ENCODE results near the gene PIGW. TPM values are rescaled to one million over a fixed set of nuclear protein-coding genes. Genes with fewer than 3 reads are reported as not detected.
A peak's percentile ranks its signal among the peaks of the same experiment; 100 is the strongest.

The PIGW gene
- total and polyA plus RNA-seq, 10 of the 15 experiments (the other 5 are each of a cell fraction or from before 2014, with no cell fraction given) = 6.0 to 31.5 (median 13.8) TPM

DNA sequence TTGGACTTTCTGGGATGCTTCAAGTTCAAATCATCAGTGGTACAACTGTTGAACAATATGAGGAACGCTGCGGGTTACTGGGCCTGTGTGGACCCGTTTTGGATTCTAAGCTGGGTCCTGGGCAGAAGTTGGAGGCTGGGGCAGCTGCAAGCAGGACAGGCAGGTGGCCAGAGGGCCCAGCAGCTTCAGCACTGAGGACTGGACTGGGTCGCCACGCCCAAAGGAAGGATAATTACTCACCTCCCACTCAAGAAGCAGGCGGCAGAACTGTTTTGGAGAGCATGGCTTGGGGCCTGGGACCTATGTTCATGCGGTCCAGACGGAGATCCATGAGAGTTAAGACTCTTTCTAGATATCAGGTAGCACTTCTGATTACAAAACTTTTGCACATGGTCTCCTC lies 49.8 kb upstream of the PIGW start:
- Histone ChIP-seq H3K9me3 (replicated peaks; ENCODE audit: control insufficient read depth, insufficient read depth, low read length) (no peaks in the 10 kb centered on the region), H3K27me3 (replicated peaks in 1 of 2; ENCODE audit: control insufficient read depth in 2 of 2, insufficient read depth in 2 of 2, low read length in 1 of 2) (peaks cover 0 to 4% of the 10 kb centered on the region in 2 experiments; a peak in 1 of 4 replicates), H3K27ac (ENCODE audit: control insufficient read depth, insufficient read depth) (no peak overlapping the region), H3K9ac (ENCODE audit: control insufficient read depth, insufficient read depth, low read length) (no peak overlapping the region), H3K4me1 (ENCODE audit: control insufficient read depth, insufficient read depth, low read length) (peaks cover 9% of the 10 kb centered on the region), H4K20me1 (ENCODE audit: control insufficient read depth, insufficient read depth) (no peaks in the 10 kb centered on the region), H3K79me2 (ENCODE audit: control insufficient read depth, insufficient read depth, low read length) (peaks cover 12% of the 10 kb centered on the region), H3K36me3 (ENCODE audit: control insufficient read depth in 2 of 2, insufficient read depth in 2 of 2, low read length in 1 of 2) (0 out of 4 replicates have a peak, but pooled peaks cover 0 to 3% of the 10 kb centered on the region in 2 experiments), H3K4me2 (ENCODE audit: control insufficient read depth, insufficient read depth) (peak overlapping the region; percentile 91; the same call in 1 of the 2 replicates), H3K4me3 (peak overlapping the region; percentile 90; the same call in 1 of the 2 replicates), H2AFZ (ENCODE audit: control insufficient read depth, low read depth, low read length) (peak overlapping the region; percentile 82)
- no peak for DNase-seq (ENCODE audit: low read depth, low spot score)
- ChIA-PET RAD21 (ENCODE audit: unreplicated experiment) (interaction anchor here (1.2 to 2.6 kb wide), 3 partner anchors 511 to 676 kb away, joined by 3 to 19 read pairs (median 4); partner anchors contain the start of gene TAF15), SMC1A (ENCODE audit: uncharacterized antibody, unreplicated experiment) (interaction anchor here (0.9 to 2.3 kb wide), 6 partner anchors 336 to 515 kb away, joined by 3 to 12 read pairs (median 6); no protein-coding TSS in a partner anchor), POLR2A (interaction anchor here (0.6 to 1.8 kb wide), 7 partner anchors 49 to 515 kb away, joined by 3 to 6 read pairs (median 4); partner anchors contain the start of gene PIGW), CTCF (interaction anchor here (0.8 to 2.6 kb wide), 9 partner anchors 49 to 676 kb away, joined by 3 to 18 read pairs (median 6); partner anchors contain the start of genes MYO19, PIGW and TAF15)
- intact Hi-C loops (cut with micrococcal nuclease; ENCODE audit: unreplicated experiment) = loop anchor here (10.0 kb wide), 1 partner anchor 340 kb away; no protein-coding TSS in a partner anchor
- WGBS (ENCODE audit: insufficient coverage, insufficient replicate concordance, low lambda C conversion rate, missing lambda C conversion rate) = 89% methylated on average over 8 of the region's 8 CpGs
- in situ Hi-C loops (cut with MboI) = loop anchor here (5.0 to 25.0 kb wide), 2 partner anchors 348 to 513 kb away; no protein-coding TSS in a partner anchor
- ATAC-seq = no peak
- BruUV-seq (replicated peaks) = no TSS peak
- no peak for FAIRE-seq
- no peak for TF ChIP-seq MTA2 (IDR thresholded peaks at IDR 0.05; ENCODE audit: low read depth)
- no peak for TF ChIP-seq MYB (IDR thresholded peaks at IDR 0.05; ENCODE audit: borderline replicate concordance, low read depth, low read length)
- TF ChIP-seq ZNF622 (IDR thresholded peaks at IDR 0.05) = no peak
- TF ChIP-seq, protein P1, sequence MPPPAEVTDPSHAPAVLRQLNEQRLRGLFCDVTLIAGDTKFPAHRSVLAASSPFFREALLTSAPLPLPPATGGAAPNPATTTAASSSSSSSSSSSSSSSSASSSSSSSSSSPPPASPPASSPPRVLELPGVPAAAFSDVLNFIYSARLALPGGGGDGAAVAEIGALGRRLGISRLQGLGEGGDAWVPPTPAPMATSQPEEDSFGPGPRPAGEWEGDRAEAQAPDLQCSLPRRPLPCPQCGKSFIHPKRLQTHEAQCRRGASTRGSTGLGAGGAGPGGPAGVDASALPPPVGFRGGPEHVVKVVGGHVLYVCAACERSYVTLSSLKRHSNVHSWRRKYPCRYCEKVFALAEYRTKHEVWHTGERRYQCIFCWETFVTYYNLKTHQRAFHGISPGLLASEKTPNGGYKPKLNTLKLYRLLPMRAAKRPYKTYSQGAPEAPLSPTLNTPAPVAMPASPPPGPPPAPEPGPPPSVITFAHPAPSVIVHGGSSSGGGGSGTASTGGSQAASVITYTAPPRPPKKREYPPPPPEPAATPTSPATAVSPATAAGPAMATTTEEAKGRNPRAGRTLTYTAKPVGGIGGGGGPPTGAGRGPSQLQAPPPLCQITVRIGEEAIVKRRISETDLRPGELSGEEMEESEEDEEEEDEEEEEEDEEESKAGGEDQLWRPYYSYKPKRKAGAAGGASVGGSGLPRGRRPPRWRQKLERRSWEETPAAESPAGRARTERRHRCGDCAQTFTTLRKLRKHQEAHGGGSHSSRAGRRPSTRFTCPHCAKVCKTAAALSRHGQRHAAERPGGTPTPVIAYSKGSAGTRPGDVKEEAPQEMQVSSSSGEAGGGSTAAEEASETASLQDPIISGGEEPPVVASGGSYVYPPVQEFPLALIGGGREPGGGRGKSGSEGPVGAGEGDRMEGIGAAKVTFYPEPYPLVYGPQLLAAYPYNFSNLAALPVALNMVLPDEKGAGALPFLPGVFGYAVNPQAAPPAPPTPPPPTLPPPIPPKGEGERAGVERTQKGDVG (CRISPR knock-in tag; IDR thresholded peaks at IDR 0.05) = no peak
- TF ChIP-seq E2F4 (IDR thresholded peaks at IDR 0.05; ENCODE audit: low read depth, low read length) = no peak
- no peak for TF ChIP-seq RUNX3 (IDR thresholded peaks at IDR 0.05; ENCODE audit: low read length)
- no peak for TF ChIP-seq CBX5 (IDR thresholded peaks at IDR 0.05; ENCODE audit: low read depth)
- TF ChIP-seq JUND (IDR thresholded peaks at IDR 0.05; ENCODE audit: low read depth, low read length) = no peak
- no peak for TF ChIP-seq RBBP5 (conservative IDR thresholded peaks at IDR 0.05)
- no peak for TF ChIP-seq TCF3 (IDR thresholded peaks at IDR 0.05; ENCODE audit: borderline replicate concordance, insufficient read depth, low read depth, low read length)
- TF ChIP-seq IRF5 (IDR thresholded peaks at IDR 0.05; ENCODE audit: borderline replicate concordance) = no peak
- no peak for TF ChIP-seq MAX (IDR thresholded peaks at IDR 0.05; ENCODE audit: low read depth, low read length)
- TF ChIP-seq, protein P2, sequence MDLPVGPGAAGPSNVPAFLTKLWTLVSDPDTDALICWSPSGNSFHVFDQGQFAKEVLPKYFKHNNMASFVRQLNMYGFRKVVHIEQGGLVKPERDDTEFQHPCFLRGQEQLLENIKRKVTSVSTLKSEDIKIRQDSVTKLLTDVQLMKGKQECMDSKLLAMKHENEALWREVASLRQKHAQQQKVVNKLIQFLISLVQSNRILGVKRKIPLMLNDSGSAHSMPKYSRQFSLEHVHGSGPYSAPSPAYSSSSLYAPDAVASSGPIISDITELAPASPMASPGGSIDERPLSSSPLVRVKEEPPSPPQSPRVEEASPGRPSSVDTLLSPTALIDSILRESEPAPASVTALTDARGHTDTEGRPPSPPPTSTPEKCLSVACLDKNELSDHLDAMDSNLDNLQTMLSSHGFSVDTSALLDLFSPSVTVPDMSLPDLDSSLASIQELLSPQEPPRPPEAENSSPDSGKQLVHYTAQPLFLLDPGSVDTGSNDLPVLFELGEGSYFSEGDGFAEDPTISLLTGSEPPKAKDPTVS (IDR thresholded peaks at IDR 0.05; ENCODE audit: low read depth, low read length) = no peak
- TF ChIP-seq, protein P3, sequence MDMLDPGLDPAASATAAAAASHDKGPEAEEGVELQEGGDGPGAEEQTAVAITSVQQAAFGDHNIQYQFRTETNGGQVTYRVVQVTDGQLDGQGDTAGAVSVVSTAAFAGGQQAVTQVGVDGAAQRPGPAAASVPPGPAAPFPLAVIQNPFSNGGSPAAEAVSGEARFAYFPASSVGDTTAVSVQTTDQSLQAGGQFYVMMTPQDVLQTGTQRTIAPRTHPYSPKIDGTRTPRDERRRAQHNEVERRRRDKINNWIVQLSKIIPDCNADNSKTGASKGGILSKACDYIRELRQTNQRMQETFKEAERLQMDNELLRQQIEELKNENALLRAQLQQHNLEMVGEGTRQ (IDR thresholded peaks at IDR 0.05; ENCODE audit: borderline replicate concordance, low read depth, low read length) = no peak
- TF ChIP-seq NFIC (IDR thresholded peaks at IDR 0.05; ENCODE audit: low read depth, low read length) = no peak
